ENCODE data around the gene TEP1.
A peak's percentile ranks its signal among the peaks of the same experiment; 100 is the strongest.

TEP1 gene

GRCh38 chr14:20334017-20334416 is 79.3 kb downstream of the TEP1 start:
- H3K27ac ChIP-seq = no peak overlapping the region
- no peak for TF ChIP-seq ZFX (IDR thresholded peaks at IDR 0.05)
- TF ChIP-seq CTCF (conservative IDR thresholded peaks at IDR 0.05) = no peak

GRCh38 chr14:20333494-20333841 is 79.8 kb downstream of the TEP1 start:
- H3K27ac ChIP-seq = peak overlapping the region; percentile 83; the same call in 1 of the 2 replicates
- TF ChIP-seq CTCF (conservative IDR thresholded peaks at IDR 0.05) = no peak
- TF ChIP-seq ZFX (IDR thresholded peaks at IDR 0.05) = no peak

GRCh38 chr14:20332788-20333493 is 80.4 kb downstream of the TEP1 start, which contains the start of gene CCNB1IP1:
Gene CCNB1IP1 (minus strand): TSS chr14:20333279. CDS start chr14:20316523, 16,756 bp downstream.
- peak within 1 kb of the TSS; percentile 83 for H3K27ac ChIP-seq
- TF ChIP-seq ZFX (IDR thresholded peaks at IDR 0.05) = peak; percentile 46; the same call in 1 of the 2 replicates
- TF ChIP-seq CTCF (conservative IDR thresholded peaks at IDR 0.05) = no peak

GRCh38 chr14:20332431-20332787 is 80.9 kb downstream of the TEP1 start:
- H3K27ac ChIP-seq = peak overlapping the region; percentile 83
- TF ChIP-seq ZFX (IDR thresholded peaks at IDR 0.05) = no peak
- TF ChIP-seq CTCF (conservative IDR thresholded peaks at IDR 0.05) = no peak; the same call in 1 of the 2 replicates

- TF ChIP-seq CTCF (conservative IDR thresholded peaks at IDR 0.05) = no peak
- TF ChIP-seq ZFX (IDR thresholded peaks at IDR 0.05) = no peak
- no peak overlapping the region for H3K27ac ChIP-seq
Observed at GRCh38 chr14:20331053-20331613, 82.2 kb downstream of the TEP1 start.

GRCh38 chr14:20329355-20329754 is 83.9 kb downstream of the TEP1 start:
- TF ChIP-seq ZFX (IDR thresholded peaks at IDR 0.05) (no peak), CTCF (conservative IDR thresholded peaks at IDR 0.05) (no peak)
- no peak overlapping the region for H3K27ac ChIP-seq

- TF ChIP-seq CTCF (conservative IDR thresholded peaks at IDR 0.05) (no peak), ZFX (IDR thresholded peaks at IDR 0.05) (no peak)
- no peak overlapping the region for H3K27ac ChIP-seq
Observed at GRCh38 chr14:20328705-20329104, 84.6 kb downstream of the TEP1 start.

Data from C4-2B (cell line).